Astrocyte (in vitro differentiated cells and primary cell): ENCODE data around the gene AGAP6.
"Not testable (repeated sequence)": the region's sequence is repeated elsewhere in the genome, so short reads cannot be mapped to it uniquely, and the experiment has no call there.

Experiments used
- CTCF ChIP-seq: IDR thresholded peaks from 2 replicates; pipeline ENCODE4 v1.5.1; 2011; ENCODE audit warnings: low read depth, mild to moderate bottlenecking, inconsistent platforms, low read length, moderate library complexity; ENCODE audit not compliant: insufficient read depth
- EZH2 ChIP-seq: IDR thresholded peaks from 2 replicates; pipeline ENCODE4 v1.6.1; 2012; ENCODE audit warnings: mild to moderate bottlenecking, low read length, inconsistent platforms; ENCODE audit not compliant: insufficient read depth

- TF ChIP-seq EZH2, CTCF: not testable (repeated sequence)
Observed at GRCh38 chr10:49953122-49953521, 35.1 kb upstream of the AGAP6 start.
